HG02938 (cell line): ENCODE measurements around the gene KRT8.
"Not testable (repeated sequence)": the region's sequence is repeated elsewhere in the genome, so short reads cannot be mapped to it uniquely, and the experiment has no call there.

Experiments
- ATAC-seq: cut with Tn5 transposase; IDR thresholded peaks from one replicate; pipeline ENCODE4 v1.9.1; 2021; ENCODE audit warnings: mild to moderate bottlenecking, moderate library complexity; ENCODE audit not compliant: unreplicated experiment

KRT8 gene

DNA sequence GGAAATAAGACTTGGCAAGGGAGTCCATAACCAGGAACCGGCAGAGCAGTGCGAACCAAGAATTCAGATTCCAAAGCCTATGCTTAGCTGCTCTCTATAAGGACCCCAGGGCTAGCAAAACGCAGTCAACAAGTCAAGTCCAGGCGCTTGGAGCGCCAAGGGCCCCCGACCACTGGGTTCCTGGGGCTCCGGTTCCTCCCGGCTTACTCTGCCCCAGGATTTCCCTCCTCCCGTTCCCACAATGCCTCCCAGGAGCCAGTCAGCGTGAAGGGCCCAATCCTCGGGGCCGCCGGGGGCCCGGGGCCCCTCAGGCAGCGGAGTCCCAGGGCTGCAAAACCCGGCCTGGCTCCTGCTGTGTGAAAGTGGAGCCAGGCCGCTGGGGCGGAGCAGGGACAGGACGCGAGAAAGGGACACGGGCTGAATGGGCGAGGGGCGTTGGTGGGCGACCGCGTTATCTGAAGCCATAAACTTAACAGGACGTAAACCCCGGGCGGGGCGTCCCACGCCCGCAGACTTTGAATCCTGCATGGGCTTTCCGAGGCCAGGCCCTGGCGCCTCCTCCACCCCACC is 1.5 kb downstream of the KRT8 start:
- ATAC-seq = no peak

DNA sequence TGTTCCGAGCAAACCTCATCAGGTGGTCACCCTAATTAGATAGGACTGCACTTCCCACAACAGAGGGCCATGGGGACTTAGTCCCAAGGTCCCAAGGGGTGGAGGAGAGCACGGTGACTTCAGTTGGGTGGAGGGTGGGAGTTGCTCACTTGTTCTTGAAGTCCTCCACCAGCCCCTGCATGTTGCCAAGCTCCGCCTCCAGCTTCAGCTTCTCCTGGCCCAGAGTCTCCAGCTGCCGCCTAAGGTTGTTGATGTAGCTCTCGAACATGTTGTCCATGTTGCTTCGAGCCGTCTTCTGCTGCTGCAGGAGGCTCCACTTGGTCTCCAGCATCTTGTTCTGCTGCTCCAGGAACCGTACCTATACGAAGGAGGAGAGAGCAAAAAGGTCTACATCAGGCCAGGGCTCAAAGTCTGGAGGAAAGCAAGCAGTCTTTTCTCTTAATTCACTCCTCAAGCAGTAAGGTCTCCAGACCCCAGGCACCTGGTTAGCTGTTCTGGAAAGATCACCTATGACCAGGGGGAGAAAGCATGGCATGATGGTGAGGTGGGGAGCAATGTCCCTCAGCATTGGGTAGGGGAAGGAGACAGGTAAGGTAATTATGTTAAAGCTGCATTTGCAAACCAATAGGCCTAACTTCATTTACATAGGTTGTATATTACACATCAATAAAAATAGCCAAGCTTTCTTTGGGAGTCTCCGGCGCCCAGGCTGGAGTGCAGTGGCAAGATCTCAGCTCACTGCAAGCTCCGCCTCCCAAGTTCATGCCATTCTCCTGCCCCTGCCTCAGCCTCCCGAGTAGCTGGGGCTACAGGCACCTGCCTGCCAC is 2.9 kb downstream of the KRT8 start:
- ATAC-seq = no peak

DNA sequence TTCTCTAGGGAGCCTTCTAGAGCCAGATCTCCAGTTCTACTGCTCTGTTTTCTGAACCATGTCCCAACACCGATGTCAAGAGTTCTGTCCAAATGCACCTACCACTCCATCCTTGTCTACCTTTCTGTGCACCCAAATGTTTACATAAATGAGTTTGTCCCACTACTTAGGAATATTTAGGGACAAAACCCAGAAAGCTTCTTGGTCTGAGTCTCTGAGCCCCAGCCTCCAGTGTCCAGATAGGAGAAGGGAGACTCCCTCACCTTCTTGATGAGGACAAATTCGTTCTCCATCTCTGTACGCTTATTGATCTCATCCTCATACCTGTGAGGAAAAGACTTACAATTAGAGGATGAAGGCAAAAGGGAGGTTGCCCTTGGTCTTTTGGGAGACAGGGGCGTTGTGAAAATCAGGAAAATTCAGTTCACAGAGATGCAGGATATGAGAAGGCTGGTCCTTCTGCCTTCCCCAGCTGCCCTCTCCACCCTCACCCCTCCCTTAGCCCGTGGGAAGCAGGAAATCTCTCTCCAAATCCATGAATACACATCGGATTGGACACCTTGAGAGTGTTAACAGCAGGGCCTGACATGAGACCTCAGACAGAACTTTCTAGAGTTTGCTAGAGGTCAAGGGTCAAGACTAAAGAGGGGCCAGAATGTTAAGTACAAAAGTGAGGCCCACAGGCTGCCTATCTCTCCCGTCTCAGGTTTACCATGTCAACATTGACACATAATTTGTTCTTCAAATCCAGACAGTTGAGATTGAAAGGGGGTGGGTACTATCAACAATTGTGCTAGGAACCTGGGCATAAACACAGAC is 3.8 kb downstream of the KRT8 start:
- ATAC-seq = no peak

DNA sequence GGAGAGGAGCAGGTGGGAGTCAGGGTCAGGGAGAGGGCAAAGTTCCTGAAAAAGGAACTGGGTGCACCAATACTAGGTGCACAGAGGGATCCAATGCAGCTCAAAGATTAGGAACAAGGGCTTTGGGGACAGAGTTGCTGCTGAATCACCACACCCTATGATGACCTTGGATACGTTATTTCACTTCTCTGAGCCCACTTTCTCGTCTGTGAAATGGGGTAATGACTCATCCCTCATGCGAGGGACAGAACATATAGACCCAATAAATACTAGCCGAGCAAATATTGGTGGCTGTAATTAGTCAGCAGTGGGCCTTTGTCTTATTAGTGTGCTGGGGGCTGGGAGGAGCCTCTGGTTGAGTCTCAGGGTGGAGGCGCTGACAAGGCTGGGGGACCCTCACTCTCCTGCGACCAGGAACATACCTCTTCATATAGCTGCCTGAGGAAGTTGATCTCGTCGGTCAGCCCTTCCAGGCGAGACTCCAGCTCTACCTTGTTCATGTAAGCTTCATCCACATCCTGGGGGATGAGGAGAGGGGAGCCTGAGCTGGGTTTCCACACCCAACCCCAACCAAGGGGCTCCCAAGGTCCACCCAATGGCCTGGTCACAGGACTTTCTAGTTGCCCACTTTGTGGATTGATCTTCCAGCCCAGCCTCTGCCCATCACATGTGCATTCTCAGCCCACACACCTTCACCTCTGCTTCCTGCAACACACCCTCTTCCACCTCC is 4.5 kb downstream of the KRT8 start:
- no peak for ATAC-seq

DNA sequence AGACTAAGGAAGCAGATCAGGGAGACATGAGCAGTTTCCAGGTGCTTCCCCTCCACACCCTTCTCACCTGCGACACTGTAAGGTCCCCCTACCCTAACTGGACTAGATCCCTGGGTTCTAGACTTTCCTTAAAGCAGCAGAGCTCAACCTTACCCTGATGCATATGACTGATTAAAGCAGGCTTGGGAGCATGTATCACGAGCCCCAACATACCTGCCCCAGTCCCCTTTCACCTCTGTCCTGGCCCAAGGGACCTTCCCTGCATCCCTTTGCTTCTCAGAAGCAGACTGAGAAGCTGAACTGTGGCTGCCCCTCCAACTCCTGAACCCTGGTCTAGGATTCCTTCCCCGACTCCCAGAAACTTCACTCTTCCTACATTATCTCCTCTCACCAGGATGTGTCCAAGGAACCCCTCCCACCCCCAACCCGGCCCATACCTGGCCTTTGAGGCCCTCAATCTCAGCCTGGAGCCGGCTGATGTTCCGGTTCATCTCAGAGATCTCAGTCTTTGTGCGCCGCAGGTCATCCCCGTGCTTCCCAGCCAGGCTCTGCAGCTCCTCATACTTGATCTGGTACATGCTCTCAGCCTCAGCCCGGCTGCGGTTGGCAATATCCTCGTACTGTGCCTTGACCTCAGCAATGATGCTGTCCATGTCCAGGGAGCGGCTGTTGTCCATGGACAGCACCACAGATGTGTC is 5.4 kb downstream of the KRT8 start:
- no peak for ATAC-seq

DNA sequence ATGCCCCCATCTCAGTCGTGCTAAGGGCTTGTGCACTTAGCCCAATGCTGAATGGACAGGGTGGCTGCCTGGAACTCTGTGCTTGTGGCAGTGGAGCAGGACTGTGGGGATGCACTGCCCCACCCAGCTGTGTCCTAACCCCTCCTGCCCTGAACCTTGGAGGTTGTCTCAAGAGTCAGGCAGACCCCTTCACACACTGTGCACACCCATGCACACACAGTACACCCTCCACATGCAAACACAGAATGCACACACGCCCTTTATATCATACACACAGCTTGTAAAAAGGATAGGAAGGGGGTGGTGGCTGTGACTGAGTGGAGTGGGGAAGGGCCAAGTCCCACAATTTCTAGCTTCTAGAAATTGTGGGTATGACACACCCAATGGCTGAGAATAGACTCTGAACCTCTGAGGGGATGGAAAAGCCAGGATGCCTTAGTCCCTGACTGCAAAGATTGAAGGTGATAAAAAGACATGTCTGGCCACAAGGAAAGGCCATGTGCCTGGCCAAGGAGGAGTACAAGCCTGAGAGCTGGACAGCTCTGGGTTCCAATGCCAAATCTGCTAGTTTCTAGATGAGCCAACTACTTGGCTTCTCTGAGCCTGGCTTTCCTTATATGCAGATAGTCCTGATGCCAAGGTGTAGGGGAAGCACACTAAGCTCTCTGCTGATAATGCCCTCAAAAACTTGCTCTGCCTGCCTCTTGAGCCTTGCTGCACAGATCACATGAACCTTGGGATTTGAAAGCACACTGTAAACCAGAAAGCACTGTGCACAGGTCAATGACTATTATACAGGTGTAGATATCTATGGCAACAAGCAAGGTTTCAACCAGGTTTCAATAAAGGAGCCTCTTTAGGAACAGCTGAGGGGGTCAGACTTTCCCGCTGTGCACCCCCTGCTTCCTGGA is 8.4 kb downstream of the KRT8 start:
- ATAC-seq = no peak

DNA sequence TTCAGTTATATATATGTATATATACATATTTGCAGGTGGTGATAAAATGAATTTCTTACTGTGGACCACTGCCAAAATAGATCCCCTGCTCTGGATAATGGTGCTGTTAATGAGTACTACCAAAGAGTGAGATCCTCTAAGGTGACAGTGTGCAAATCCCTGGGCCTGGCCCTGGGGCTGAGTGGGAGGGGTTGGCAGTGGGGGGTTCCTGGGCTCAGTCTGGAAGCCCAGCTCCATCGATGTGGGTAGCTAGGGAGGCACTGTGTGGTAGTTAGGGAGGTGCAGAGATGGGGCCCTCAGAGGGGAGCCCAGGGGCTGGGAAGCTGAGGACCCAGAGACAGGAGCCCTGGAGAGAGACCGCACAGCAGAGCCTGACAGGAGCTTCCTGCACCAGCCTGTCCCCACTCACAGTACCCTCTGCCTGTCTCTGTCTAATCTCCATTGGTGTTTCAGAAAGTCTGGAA is 9.1 kb downstream of the KRT8 start:
- ATAC-seq = no peak

DNA sequence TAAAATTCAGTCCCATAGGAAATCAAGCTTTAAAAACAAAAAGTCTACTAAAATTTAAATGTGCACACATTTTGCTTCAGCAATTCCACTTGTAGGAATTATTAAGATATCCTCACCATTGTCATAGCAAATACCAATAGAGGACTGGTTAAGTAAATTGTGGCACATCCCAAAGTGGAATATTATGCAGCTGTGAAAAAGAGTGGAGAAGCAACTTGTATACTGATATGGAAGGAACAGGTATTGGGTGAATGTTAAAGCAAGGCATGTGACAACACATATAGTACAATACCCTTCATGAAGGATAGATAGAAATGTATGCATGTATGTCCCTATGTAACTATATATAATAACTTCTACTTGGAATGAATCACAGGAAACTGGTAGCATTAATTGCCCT is 11.9 kb downstream of the KRT8 start:
- no peak for ATAC-seq

DNA sequence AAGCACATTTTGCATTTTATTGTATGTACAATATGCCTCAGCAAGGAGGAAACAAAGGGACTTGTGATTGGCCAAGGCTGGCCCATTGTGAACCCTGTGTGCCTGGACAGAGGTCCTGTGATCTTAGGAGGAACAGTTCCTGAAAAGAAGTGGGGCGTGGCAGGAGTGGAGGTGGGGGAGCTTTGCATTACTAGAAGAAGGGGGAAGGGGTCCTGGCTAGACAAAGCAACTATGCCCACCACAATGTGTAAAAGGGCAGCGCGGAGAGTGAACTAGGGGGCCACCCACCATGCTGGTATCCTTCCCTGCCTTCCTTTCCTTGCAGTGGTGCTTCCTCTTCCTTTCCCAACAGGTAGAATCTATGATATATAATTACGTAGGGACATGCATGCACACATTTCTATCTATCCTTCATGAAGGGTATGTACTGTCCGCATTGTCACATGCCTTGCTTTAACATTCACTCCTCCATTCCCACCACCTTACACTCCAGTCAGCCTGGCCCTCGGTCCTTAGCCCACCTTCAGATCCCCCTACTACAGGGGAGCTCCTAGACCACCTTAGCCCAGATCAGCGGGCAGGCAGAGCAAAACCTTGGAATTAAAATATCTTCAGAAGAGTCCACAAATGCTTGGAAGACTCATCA is 12.5 kb downstream of the KRT8 start:
- no peak for ATAC-seq

DNA sequence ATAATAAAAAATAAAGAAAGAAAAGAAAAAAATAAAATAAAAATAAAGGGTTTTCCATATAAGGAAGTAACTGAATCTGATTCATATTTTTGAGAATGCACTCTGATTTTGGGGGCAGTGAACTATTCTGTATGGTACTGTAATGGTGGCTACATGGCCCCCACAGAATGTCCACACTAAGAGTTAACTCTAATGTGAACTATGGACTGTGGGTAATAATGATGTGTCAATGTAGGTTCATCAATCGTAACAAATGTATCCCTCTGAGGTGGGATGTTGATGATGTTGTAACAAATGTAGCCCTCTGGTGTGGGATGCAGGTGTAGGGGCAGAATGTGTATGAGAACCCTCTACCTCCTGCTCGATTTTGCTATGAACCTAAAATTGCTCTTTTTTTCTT is 13.8 kb downstream of the KRT8 start:
- ATAC-seq = no peak

DNA sequence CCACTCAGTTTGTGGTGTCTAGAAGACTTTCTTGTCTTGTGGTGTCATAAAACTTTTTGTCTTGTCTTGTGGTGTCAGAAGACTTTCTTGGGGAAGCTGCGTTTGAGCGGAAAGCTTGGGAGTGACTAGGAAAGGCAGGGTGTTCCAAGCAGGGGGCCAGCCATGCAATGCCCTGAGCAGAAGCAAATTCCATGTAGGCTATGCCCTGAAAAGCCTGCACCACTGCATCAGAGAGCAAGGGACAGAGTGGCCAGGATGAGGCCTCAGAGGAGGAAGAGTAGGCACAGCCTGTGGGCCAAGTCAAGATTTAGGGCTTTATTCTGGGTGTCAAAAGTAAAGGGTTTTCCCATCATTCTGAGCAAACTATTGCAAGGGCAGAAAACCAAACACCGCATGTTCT is 14.5 kb downstream of the KRT8 start:
- no peak for ATAC-seq

DNA sequence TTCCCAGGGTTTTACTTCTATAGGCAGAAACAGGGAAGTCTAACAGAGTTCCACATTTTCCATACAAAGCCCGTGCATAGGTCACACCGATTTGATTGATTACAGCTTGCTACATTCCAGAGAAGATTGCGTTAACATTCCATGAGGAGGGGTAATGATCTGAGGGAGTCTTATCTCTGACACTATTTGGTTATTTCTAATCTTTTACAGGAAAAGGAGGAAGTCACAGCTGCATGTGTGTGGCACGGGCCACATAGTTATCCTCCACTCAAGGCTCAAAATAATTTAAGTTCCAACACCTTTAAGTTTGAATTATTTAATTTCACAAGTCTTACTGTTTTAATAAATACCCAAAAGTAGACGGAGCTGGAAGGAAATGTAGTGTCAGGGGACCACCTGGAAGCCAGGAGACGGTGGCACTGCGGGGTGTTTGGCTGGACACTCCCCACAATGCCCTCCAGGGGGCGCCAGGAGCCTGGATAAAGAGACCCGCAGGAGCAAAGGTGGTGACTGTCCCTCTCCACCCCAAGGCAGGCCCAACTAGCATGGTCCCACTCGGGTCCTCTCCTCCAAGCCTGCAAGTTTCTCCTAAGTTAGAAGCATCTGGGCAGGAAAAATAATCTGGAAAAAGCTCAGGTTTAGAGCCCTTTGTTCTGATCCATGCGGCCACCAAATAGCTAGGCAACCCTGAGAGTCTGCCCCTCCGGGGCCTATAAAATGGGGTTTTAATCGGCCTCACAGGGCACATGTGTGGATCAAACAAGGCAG is 20.2 kb downstream of the KRT8 start:
- ATAC-seq = no peak

DNA sequence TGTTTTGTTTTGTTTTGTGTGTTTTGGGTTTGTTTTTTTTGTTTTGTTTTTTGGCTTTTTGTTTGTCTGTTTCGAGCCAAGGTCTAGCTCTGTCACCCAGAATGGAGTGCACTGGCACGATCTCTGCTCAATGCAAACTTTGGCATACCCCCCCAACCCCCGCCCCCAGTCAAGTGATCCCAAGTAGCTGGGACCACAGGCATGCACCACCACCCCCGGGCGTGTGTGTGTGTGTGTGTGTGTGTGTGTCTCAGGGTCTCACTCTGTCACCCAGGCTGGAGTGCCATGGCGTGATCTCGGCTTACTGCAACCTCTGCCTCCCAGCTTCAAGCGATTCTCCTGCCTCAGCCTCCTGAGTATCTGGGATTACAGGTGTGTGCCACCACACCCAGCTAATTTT is 24.4 kb downstream of the KRT8 start:
- ATAC-seq = not testable (repeated sequence)

DNA sequence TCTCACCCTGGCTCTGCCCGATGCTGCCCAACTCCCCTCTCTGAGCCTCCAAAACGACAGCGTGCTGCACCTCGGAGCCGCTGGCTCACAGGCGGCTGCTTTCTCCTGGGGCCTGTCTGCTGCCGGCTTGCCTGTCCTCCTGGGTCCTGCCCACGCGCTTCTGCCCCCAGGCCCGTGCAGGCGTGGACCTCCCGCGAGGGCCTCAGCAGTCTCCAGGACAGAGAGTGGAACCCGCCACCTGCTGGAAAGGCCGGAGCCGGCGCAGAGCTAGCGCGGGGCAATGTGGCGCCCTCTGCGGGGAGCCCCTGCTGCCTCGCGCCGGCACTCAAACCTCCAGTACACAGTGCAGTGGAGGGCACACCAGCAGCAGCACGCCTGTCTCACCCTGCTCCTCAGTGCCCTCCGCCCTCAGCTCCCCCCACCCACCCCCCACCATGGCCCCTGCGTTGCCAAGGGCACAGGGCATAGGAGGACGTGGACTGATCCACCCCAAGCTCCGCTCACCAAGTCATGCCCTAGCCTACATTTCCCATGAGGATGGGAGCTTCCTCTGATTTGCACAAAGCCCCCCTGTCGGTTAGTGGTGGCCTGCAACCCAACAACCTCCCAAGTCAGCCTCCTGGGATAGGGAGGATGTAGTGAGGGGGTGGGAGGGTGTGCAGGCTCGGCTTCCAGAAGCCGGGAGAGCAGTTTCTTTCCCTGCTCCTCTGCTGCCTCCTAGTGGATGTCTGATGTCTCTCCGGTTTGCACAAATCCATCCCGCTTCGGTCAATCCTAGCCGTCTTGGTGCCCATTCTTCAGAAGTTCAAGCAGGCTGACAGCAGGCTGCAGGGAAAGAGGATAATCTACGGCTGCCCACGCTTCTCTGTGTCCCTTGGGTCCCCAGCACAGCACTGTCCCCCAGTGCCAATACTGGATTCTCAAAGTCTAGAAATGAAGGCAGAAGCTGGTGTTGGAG is 25.2 kb downstream of the KRT8 start:
- no peak for ATAC-seq

DNA sequence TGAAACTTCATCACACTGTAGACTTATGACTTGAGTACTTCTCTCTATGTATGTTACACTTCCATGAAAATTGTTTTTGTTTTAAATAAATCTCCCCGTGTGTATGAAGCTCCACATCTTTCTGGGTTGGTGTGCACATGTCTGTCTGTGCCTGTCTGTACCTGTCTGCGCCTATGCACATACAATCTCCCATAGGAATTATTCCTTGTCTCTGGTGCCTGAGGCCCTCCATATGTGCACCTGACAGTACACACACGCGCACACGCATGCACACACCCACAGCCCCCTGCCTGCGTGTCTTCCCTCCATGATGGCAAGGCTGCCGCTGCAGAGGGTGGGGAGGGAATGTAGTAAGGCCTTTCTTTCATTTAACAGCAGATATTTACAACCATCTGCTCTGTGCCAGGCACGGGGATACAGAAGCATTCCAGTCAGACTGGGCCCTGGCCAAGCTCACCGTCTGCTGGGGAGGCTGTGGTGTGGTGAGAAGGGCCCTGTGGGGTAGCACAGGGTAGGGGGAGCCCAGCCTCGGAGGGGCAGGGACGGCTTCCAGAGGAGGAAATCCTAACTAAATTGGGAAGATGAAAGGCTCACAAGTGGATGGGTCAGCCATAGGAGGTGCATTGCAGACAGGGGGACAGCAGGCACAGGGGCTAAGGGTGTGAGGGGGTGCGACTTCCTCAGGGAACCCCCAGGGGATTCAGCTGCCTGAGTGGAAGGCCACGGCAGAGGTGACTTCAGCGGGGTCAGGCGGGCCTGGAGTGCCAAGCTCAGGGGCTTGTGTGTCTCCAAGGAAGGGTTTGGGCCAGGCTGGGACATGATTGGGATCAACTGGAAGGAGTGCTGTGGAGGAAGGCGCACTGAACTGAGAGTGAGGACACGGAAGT is 26.1 kb downstream of the KRT8 start:
- no peak for ATAC-seq

DNA sequence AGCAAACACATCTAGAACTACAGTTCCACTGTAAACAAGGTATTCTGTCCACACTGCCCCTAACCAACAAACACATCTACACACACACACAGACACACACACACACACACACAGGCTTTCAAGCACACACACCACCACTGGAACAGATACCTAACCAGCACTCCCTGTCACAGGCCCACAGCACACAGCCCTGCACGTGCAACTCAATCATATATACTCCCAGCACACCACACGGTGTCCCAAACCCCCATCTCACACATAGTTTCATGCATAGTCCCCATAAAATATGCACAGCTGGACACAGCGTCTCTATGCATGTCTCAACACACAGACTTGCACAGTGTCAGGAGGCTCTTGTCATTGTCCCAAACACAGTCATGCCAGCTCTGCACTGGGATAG is 27.6 kb downstream of the KRT8 start:
- ATAC-seq = no peak
